Measurements from ENCODE around the gene CCL15. TPM values are rescaled to one million over a fixed set of nuclear protein-coding genes. Genes with fewer than 3 reads are reported as not detected.
"Not testable (repeated sequence)": the region's sequence is repeated elsewhere in the genome, so short reads cannot be mapped to it uniquely, and the experiment has no call there.

CCL15 gene
- total and polyA plus RNA-seq, 3 experiments from 2014 or later = not detected

DNA sequence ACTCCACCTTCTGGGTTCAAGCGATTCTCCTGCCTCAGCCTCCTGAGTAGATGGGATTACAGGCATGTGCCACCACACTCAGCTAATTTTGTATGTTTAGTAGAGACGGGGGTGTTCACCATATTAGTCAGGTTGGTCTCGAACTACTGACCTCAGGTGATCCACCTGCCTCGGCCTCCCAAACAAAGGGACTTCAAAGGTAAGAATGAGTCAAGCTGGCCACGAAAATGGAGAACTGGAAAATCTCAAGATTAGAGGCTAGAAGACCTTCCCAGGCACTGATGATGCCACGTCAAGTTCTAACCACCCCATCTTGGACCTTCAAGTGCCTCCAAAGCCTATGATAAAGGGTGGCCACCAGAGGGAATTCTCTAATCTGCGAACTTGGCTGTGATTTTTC is 1.3 kb upstream of the CCL15 start:
- Histone ChIP-seq H3K36me3 (ENCODE audit: insufficient read depth, low read length) (no peaks in the 10 kb centered on the region), H3K27ac (ENCODE audit: low read depth, low read length) (no peak overlapping the region), H3K4me1 (ENCODE audit: insufficient read depth, low read length) (no peaks in the 10 kb centered on the region), H3K27me3 (ENCODE audit: insufficient read depth, low read length, poor library complexity, severe bottlenecking) (no peaks in the 10 kb centered on the region), H3K4me3 (ENCODE audit: low read length) (no peak overlapping the region), H3K9me3 (ENCODE audit: low read length) (no peaks in the 10 kb centered on the region)
- no peaks in the 10 kb centered on the region for H3K27me3 Mint-ChIP-seq
- no peak overlapping the region for H3K4me3 Mint-ChIP-seq
- DNase-seq = no peak
- H3K9me3 Mint-ChIP-seq = no peaks in the 10 kb centered on the region
- CTCF ChIA-PET = no interaction called here
- H3K36me3 Mint-ChIP-seq = no peaks in the 10 kb centered on the region
- POLR2A ChIA-PET = no interaction called here
- peaks cover 10 to 17% (median 17%) of the 10 kb centered on the region in 3 donors for H3K4me1 Mint-ChIP-seq
- H3K27ac Mint-ChIP-seq = no peak overlapping the region

DNA sequence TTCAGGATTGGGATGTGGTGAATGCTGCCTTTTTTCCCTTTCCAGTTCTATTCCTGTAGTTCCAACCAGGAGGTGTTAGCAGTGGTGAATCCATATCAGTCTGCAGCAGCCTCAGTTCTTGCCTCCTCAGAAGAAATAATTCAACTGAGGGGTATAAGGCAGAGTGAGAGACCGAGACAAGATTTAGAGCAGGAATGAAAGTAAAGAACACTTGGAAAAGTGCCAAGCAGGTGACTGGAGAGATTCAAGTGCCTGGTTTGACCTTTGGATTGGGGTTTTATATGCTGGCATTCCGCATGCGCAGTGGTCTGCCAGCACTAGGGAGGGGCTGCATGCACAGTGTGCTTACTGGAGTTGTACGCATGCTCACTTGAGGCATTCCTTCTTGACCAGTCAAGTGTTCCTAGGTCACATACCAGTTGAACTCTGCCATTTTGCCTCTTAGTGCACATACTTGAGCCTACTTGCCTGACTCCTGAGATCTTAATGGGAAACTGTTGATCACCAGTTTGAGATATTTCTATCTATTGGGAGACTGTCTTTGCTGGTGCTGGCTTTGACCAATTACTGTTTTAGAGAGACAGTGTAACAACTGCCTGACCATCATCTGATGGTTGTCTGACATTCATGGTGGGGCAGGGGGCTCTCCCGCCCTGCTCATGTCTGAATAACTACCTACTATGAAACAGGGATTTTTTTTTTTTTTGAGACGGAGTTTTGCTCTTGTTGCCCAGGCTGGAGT is 680 bp upstream of the CCL15 start:
- no peaks in the 10 kb centered on the region for H3K36me3 Mint-ChIP-seq
- DNase-seq = no peak
- H3K27ac Mint-ChIP-seq = no peak overlapping the region
- no peaks in the 10 kb centered on the region for H3K27me3 ChIP-seq (ENCODE audit: insufficient read depth, low read length, poor library complexity, severe bottlenecking)
- H3K36me3 ChIP-seq (ENCODE audit: insufficient read depth, low read length) = no peaks in the 10 kb centered on the region
- H3K27ac ChIP-seq (ENCODE audit: low read depth, low read length) = no peak overlapping the region
- no peak overlapping the region for H3K4me3 ChIP-seq (ENCODE audit: low read length)
- ChIA-PET CTCF (no interaction called here), POLR2A (no interaction called here)
- no peaks in the 10 kb centered on the region for H3K4me1 ChIP-seq (ENCODE audit: insufficient read depth, low read length)
- H3K9me3 ChIP-seq (ENCODE audit: low read length) = no peaks in the 10 kb centered on the region
- H3K9me3 Mint-ChIP-seq = no peaks in the 10 kb centered on the region
- H3K4me1 Mint-ChIP-seq = peaks cover 10 to 17% (median 17%) of the 10 kb centered on the region in 3 donors
- H3K4me3 Mint-ChIP-seq = no peak overlapping the region
- no peaks in the 10 kb centered on the region for H3K27me3 Mint-ChIP-seq

DNA sequence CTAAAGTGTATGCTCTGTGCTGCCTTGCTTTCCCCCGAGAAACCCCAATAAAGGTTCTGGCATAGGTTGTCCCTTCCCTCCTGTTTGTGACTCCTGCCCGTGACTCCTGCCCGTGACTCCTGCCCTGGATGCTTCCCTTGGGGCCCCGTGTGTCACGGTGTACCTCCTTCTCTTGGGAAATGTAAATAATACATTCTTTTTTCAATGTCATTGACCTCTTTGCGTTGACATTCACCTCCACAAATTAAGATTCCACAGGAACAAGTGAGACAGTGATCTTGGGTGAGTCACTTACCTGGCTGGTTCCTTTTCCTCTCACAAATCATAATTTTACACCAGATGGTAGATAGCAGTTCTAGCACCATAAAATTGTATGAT is 632 bp downstream of the CCL15 start:
- POLR2A ChIA-PET = no interaction called here
- CTCF ChIA-PET = interaction anchor here (1.2 kb wide), 1 partner anchor 11 kb away, joined by 3 read pairs; no protein-coding TSS in a partner anchor
- Mint-ChIP-seq H3K9me3 (no peaks in the 10 kb centered on the region), H3K4me3 (no peak overlapping the region), H3K27me3 (no peaks in the 10 kb centered on the region), H3K4me1 (peaks cover 10 to 17% (median 17%) of the 10 kb centered on the region in 3 donors), H3K36me3 (no peaks in the 10 kb centered on the region), H3K27ac (peak overlapping the region in 1 of 8 donors; percentile 14)
- Histone ChIP-seq H3K27me3 (ENCODE audit: insufficient read depth, low read length, poor library complexity, severe bottlenecking) (no peaks in the 10 kb centered on the region), H3K27ac (ENCODE audit: low read depth, low read length) (no peak overlapping the region), H3K4me3 (ENCODE audit: low read length) (no peak overlapping the region), H3K36me3 (ENCODE audit: insufficient read depth, low read length) (no peaks in the 10 kb centered on the region), H3K4me1 (ENCODE audit: insufficient read depth, low read length) (no peaks in the 10 kb centered on the region), H3K9me3 (ENCODE audit: low read length) (no peaks in the 10 kb centered on the region)
- no peak for DNase-seq

DNA sequence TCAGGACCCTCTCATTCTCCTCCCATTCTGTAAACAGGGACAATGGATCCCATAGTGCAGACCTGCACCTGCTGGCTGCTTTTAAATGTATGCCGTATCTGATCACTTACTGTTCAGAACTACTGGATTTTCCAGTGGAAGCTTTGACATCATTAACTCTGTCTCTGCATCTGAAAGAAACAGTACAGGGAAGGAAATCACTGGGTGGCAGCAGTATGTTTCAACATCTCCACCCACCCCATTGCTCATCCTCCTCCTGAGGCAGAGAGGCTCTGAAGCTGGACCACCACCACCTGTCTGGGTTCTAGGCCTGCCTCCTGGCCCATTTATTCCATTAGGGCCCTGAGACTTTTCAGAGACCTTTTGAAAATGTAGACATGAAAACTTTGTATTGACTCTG is 2.6 kb downstream of the CCL15 start:
- CTCF ChIA-PET = no interaction called here
- Histone ChIP-seq H3K27me3 (ENCODE audit: insufficient read depth, low read length, poor library complexity, severe bottlenecking) (no peaks in the 10 kb centered on the region), H3K36me3 (ENCODE audit: insufficient read depth, low read length) (no peaks in the 10 kb centered on the region), H3K4me1 (ENCODE audit: insufficient read depth, low read length) (no peaks in the 10 kb centered on the region), H3K27ac (ENCODE audit: low read depth, low read length) (no peak overlapping the region), H3K4me3 (ENCODE audit: low read length) (no peak overlapping the region), H3K9me3 (ENCODE audit: low read length) (no peaks in the 10 kb centered on the region)
- peaks cover 0 to 6% of the 10 kb centered on the region in 2 donors for H3K27me3 Mint-ChIP-seq
- peaks cover 0 to 2% (median 2%) of the 10 kb centered on the region in 3 donors for H3K4me1 Mint-ChIP-seq
- no peak for DNase-seq
- no peak overlapping the region for H3K4me3 Mint-ChIP-seq
- no peaks in the 10 kb centered on the region for H3K36me3 Mint-ChIP-seq
- H3K9me3 Mint-ChIP-seq = no peaks in the 10 kb centered on the region
- POLR2A ChIA-PET = no interaction called here
- H3K27ac Mint-ChIP-seq = peak overlapping the region in 1 of 8 donors; percentile 33

DNA sequence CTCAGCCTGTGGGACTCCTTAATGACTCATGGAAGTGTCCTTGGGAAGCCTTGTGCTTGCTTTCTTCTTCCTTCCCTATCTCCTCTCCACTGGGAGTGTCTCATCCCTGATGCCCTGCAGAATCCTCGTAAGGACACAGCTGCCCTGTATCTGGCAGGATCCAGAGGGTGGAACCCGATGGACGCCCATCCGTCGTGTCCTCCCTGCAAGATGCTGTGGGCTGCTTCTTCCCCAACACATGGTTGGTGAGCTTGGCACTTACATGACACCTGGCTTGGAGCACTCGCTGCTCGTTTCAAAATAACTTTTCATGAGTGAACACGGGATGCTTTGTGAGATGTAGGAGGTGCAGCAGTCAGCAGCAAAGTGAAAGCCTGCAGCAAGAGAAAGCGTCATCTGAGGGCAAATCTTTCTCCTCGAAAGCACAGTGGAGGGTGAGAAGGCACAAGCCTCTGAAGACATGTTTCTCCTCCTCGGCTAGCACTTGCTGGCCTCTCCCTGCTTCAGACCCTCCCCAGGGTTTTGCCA is 3.3 kb downstream of the CCL15 start:
- Histone ChIP-seq H3K27ac (ENCODE audit: low read depth, low read length) (no peak overlapping the region), H3K36me3 (ENCODE audit: insufficient read depth, low read length) (no peaks in the 10 kb centered on the region), H3K27me3 (ENCODE audit: insufficient read depth, low read length, poor library complexity, severe bottlenecking) (no peaks in the 10 kb centered on the region), H3K4me3 (ENCODE audit: low read length) (no peak overlapping the region), H3K9me3 (ENCODE audit: low read length) (no peaks in the 10 kb centered on the region), H3K4me1 (ENCODE audit: insufficient read depth, low read length) (no peaks in the 10 kb centered on the region)
- no peaks in the 10 kb centered on the region for H3K9me3 Mint-ChIP-seq
- H3K36me3 Mint-ChIP-seq = no peaks in the 10 kb centered on the region
- ChIA-PET CTCF (no interaction called here), POLR2A (interaction anchor here (0.6 kb wide), 1 partner anchor 539 kb away, joined by 9 read pairs; no protein-coding TSS in a partner anchor)
- H3K4me1 Mint-ChIP-seq = no peaks in the 10 kb centered on the region
- H3K27me3 Mint-ChIP-seq = peaks cover 0 to 6% of the 10 kb centered on the region in 2 donors
- DNase-seq = no peak
- H3K4me3 Mint-ChIP-seq = no peak overlapping the region
- peak overlapping the region in 2 of 8 donors; percentile 64 to 91 for H3K27ac Mint-ChIP-seq

DNA sequence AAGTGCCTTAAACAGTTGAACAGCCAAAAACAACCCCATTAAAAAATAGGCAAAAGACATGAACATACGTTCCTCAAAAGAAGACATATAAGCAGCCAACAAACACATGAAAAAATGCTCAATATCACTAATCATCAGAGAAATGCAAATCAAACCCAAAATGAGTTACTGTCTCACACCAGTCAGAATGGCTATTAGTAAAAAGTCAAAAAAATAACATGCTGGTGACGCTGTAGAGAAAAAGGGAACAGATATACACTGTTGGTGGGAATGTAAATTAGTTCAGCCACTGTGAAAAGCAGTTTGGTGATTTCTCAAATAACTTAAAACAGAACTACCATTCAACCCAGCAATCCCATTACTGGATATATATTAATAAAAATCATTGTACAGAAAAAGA is 6.0 kb downstream of the CCL15 start:
- H3K9me3 Mint-ChIP-seq; H3K4me1 Mint-ChIP-seq; DNase-seq; H3K36me3 Mint-ChIP-seq; CTCF ChIA-PET; H3K4me3 Mint-ChIP-seq; H3K36me3 ChIP-seq (ENCODE audit: insufficient read depth, low read length); H3K4me3 ChIP-seq (ENCODE audit: low read length); H3K27ac ChIP-seq (ENCODE audit: low read depth, low read length); H3K27ac Mint-ChIP-seq; H3K4me1 ChIP-seq (ENCODE audit: insufficient read depth, low read length); H3K9me3 ChIP-seq (ENCODE audit: low read length); H3K27me3 ChIP-seq (ENCODE audit: insufficient read depth, low read length, poor library complexity, severe bottlenecking); POLR2A ChIA-PET: not testable (repeated sequence)
- peaks cover 5 to 11% of the 10 kb centered on the region in 2 donors for H3K27me3 Mint-ChIP-seq

DNA sequence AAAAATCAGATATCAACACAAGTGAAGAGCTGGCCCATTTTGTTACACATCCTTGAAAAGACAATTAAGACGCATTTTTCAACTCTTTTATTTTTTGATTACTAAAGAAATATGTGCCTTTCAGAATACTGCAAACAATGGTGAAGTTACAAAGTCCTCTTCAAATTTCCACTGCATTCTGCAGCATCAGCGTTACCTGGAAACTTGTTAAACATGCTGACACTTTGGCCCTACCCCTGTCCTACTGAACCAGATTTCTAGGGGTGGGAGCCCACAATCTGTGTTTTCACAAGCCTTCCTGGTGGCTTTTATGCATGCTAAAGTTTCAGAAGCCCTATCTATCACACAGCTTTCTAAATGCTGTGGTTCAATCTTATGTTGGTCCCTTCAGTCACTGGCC is 10.3 kb downstream of the CCL15 start:
- peaks cover 0 to 16% (median 0%) of the 10 kb centered on the region in 3 donors for H3K36me3 Mint-ChIP-seq
- H3K4me1 Mint-ChIP-seq = no peaks in the 10 kb centered on the region
- no peaks in the 10 kb centered on the region for H3K27me3 ChIP-seq (ENCODE audit: insufficient read depth, low read length, poor library complexity, severe bottlenecking)
- H3K9me3 ChIP-seq (ENCODE audit: low read length) = no peaks in the 10 kb centered on the region
- peaks cover 5 to 19% (median 8%) of the 10 kb centered on the region in 5 donors for H3K9me3 Mint-ChIP-seq
- no peak overlapping the region for H3K4me3 ChIP-seq (ENCODE audit: low read length)
- peaks cover 5 to 13% of the 10 kb centered on the region in 2 donors for H3K27me3 Mint-ChIP-seq
- no peaks in the 10 kb centered on the region for H3K36me3 ChIP-seq (ENCODE audit: insufficient read depth, low read length)
- CTCF ChIA-PET = interaction anchor here (0.9 to 1.3 kb wide), 2 partner anchors 9 to 15 kb away, joined by 3 read pairs; partner anchors contain the start of gene CCL16
- no peak for DNase-seq
- POLR2A ChIA-PET = no interaction called here
- H3K4me1 ChIP-seq (ENCODE audit: insufficient read depth, low read length) = no peaks in the 10 kb centered on the region
- no peak overlapping the region for H3K27ac ChIP-seq (ENCODE audit: low read depth, low read length)
- H3K4me3 Mint-ChIP-seq = no peak overlapping the region
- no peak overlapping the region for H3K27ac Mint-ChIP-seq

DNA sequence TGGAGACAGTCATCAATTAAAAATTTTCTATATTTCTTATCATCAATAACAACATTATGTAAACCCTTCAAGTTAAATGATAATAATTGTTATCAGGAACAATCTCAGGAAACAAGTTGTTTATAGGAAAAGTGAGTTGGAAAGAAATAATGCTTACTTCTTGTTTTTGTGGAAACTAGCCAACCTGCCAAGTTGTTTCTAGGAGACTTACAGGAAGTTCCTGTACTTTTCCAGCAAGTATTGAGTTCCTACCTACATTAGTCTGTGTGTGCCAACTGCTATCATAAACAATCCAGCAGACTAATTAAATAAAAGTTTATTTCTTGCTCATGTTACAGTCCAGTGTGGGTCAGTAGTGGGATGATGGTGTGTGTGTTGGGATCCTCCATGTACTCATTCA is 13.2 kb downstream of the CCL15 start:
- POLR2A ChIA-PET = no interaction called here
- peaks cover 0 to 4% (median 0%) of the 10 kb centered on the region in 3 donors for H3K4me1 Mint-ChIP-seq

More for the DNA sequence above, 13.2 kb downstream of the CCL15 start:
- Mint-ChIP-seq H3K36me3 (peaks cover 0 to 16% (median 0%) of the 10 kb centered on the region in 3 donors), H3K9me3 (peaks cover 5 to 19% (median 8%) of the 10 kb centered on the region in 5 donors), H3K27ac (no peak overlapping the region), H3K27me3 (peaks cover 5 to 8% of the 10 kb centered on the region in 2 donors), H3K4me3 (no peak overlapping the region)
- Histone ChIP-seq H3K4me1 (ENCODE audit: insufficient read depth, low read length) (no peaks in the 10 kb centered on the region), H3K9me3 (ENCODE audit: low read length) (no peaks in the 10 kb centered on the region), H3K27me3 (ENCODE audit: insufficient read depth, low read length, poor library complexity, severe bottlenecking) (no peaks in the 10 kb centered on the region), H3K36me3 (ENCODE audit: insufficient read depth, low read length) (no peaks in the 10 kb centered on the region), H3K4me3 (ENCODE audit: low read length) (no peak overlapping the region), H3K27ac (ENCODE audit: low read depth, low read length) (no peak overlapping the region)
- CTCF ChIA-PET = no interaction called here
- DNase-seq = no peak
